Measurements from ENCODE around the gene ZNF385D.

Gene ZNF385D

GRCh38 chr3:21587894-21588293 lies 163.1 kb downstream of the ZNF385D start:
- no peak for DNase-seq

DNA sequence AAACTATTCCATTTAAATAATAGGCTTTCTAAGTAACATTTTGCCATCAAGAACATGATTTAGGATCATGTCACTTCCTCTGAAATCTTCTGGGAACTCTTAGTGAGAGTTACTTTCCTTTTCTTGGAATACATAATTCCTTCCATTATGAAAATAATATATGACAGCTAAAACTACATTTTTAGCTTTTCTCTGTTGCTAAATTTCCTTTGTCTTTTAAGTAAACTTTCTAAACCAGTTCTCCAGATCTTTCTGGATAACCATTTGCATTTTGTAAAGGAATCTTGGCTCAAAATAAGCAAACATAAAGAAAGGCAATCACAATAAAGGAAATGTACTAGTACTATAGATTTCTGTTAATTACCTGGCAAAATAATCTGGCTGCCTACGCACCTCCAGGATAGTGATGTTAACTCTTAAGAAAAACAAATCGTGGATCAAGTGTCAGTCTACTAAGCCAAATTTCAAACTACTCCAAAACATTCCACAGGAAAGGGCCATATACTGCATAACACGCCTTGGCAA lies 165.7 kb downstream of the ZNF385D start:
- no peak for DNase-seq

GRCh38 chr3:21573291-21573690 lies 177.7 kb downstream of the ZNF385D start:
- DNase-seq: no peak

DNA sequence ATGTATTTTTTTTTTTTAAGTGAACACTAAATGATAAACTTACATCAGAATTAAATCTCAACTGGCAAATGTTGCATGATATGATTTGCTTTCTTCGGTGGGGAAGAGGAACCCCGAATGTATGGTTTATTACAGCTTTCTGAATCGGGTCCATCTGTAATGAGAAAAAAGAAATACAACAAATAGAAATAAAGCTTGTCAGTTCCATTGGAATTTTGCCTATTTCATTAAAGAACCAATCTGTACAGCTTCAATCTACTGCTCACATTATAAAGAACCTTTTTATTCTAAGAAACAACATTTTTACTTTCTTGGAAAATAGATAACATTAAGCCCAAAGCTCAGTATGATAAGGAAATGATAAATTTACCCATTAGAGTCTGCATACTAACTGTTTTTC lies 186.5 kb downstream of the ZNF385D start:
- no peak for DNase-seq

DNA sequence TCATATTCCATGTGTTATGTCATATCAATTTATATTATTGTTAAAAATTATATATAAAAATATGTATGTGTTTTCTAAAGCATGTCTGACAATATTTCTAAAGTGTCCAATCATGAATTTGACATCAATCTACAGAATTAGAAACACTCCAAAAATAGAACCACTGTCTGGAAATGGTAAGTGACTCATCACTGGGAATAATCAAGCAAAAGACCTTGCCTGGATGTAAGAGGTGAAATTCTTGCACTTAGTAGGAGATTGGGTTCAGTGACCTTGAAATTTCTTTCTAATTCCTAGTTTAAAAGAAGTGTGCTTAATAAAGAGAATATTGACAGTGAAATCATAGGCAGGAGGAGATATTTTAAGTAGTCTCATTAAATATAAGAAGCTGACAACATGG lies 188.8 kb downstream of the ZNF385D start:
- DNase-seq: no peak

DNA sequence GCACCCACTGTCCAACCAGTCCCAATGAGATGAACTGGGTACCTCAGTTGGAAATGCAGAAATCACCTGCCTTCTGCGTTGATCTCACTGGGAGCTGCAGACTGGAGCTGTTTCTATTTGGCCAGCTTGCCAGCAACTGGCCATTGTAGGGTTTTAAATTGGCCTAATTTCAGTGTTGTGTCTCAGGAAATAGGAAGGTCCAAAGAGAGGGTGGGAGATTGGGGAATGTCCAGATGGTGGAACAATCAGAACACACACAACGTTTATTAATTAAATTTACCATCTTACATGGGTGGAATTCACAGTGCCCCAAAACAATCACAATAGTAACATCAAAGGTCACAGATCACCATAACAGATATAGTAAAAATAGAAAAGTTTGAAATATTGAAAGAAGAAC lies 189.5 kb downstream of the ZNF385D start:
- DNase-seq: no peak

DNA sequence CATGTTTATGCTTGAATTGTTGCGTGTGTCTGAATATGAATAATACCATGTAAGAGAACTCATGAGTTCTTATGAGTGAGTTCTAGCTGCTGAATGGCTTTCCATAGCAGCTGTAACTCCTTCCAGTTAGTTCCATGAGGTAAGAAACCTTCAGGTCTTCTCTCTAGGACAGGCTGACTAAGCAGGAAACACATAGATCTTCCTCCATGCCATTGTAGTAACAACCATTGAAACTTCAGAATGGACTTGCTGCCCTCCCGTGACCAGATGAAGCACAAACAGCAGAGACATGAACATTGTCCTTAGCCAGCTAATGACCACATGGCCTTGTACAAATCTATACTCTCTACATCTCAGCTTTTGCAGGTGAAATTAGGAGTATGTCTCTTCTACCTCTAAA lies 200.0 kb downstream of the ZNF385D start:
- DNase-seq: no peak

DNA sequence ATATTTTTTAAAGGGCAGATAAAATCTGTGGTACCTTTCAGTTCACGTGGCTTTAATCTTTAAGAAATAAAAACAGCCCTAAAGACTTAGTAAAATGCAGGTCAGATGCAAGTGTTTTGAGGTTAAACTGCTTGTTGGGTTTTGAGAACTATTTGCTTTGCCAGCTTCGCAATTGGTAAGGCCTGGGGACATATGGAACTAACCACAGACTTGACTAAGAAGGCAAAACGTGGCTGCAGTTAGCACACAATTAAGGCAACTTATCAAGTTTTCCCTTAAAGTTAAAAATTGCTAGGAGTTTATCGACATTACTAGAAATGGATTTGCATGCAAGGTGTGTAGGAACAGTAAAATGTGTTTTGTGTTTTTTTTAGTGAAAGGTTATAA lies 206.9 kb downstream of the ZNF385D start:
- no peak for DNase-seq

DNA sequence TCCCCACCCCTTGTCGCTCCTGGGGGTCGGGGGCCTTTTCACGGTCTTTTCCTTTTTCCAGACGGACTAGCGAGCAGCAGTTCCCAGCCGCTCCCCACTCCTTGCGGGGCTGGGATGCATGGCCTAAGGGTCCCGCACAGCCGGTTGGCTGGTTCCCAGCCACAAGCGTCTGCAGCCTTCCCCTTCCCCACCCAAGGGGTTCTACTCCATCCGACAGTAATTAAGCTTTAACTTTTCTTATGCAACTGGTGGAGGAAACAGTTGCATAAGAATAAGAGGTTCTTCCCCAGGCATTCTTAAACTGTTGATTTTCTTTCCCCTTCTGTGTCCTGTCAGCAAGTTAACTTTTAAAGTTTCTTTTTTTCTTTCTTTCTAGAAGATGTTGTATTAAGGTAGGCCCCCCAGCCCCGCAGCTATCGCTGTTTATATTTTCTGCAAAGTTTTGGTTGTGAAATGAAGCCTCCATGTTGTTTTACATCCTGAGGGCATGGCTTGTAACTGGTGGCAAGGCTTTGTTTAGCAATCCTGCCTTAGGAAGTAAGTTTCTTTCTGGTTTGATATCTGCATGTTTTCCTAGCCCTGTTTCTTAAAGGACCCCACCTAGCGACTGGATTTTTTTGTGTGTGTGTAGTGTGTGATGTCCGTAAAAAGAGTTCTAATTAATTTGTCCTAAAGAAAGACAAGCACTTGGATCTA lies 207.5 kb downstream of the ZNF385D start:
- no peak for DNase-seq

DNA sequence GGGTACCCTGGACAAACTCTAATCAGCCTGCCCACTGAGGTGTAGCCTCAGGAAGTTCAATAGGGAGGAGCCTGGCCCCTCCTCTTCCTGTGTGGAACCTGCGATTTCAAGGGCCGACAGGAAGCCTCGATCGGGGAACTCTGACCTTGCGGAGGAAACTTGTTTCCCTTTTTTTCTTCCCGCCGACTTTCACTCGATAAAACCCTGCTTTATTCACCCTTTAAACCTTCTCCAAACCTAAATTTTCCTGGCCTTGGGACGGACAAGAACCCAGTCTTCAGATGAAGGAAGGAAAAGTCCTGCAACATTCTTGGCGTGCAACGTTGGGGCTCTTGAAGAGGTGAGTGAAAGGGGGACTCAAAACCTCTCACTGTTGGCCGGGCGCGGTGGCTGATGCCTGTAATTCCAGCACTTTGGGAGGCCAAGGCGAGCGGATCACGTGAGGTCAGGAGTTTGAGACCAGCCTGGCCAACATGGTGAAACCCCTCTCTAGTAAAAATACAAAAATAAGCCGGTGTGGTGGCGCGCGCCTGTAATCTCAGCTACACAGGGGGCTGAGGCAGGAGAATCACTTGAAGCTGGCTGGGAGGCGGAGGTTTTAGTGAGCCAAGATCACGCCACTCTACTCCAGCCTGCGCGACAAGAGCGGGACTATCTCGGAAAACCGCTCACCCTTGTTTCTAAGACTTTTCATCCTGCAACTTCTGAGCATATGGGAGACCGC lies 208.2 kb downstream of the ZNF385D start:
- DNase-seq: no peak

DNA sequence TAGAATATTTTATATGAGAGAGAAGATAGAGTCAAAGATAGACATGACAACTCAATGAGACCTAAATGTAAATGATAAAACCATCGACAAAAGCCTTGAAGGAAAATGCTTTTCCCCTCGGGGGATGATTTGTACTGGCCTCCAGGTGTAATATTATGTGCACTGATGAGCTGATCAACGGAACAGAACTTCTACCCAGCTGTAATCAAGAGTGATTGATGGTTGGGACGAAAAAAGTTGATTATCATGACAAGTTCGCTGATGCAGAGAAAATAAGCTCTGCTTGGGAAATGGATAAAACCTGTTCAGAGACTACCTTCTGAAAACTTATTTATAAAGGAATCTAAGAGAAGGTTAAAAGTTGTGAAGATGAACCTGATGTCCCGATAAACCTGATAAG lies 210.7 kb downstream of the ZNF385D start:
- no peak for DNase-seq

- DNase-seq: no peak
These were observed 216.5 kb downstream of the ZNF385D start for GRCh38 chr3:21534462-21534861.

DNA sequence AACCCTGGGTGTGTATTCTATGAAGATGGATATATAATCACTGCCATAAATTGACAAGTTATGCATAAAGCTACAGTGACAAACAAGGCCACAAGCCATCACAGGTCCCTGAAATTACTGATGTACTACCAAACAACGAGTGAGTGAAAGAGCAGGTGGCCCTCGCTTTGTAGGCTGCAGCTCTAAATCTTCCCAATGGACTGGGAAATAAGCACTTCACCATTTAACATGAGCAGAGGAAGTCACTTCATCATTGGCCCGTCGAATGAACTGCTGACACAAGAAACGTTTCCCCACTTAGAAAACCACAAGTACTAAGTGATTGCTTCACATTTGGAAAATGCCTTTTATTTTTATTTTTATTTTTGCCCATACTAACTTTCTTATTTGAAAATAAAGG lies 218.0 kb downstream of the ZNF385D start:
- no peak for DNase-seq

- DNase-seq: no peak
These were observed 219.1 kb downstream of the ZNF385D start for GRCh38 chr3:21531909-21532308.

DNA sequence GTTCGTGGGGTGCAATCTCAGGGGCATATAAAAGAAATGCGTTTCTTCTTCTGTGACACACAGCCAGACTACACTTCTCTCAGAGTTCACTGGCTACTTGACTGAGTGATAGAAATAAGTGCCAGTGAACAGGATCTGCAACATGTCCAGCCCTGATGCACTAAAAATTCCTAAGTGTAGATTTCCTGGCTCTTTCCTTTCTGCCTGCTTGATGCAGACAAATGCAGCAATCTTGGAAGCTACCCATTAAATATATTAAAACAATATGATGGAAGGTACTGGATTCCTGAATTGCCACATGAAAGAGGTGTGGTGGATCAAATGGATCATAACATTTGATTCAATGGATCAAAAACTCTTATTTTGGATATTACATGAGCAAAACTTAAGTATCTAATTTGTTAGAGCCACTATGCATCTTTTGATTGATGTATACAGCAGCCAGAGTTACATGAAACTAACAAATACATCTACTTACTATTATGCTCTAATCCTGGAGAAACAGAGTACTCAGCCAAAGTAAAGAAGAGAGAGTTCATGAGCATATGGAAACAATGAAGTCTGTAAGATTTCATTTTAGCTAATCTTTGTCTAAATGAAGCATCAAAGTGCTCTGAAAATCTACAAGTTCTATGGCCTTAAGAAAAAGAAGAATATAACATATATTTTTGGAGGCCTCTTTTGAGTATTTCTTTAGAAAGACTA lies 222.6 kb downstream of the ZNF385D start:
- no peak for DNase-seq

DNA sequence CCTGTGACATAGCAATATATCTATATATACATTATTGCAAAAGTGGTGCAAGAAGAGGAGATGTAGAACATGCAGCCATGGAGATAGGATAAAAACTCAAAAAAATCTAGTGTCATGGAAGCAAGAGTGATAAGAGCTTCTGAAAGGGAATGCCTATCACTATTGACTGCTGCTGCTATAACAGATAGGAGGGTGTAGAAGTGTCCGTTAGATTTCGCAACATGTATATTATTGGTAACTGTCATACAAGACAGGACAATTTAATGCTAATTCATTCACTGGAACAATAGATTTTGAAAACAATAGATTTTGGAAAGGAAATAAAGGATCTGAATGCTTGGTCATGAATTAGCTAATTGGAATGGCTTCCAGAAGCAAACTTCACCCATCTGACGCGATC lies 224.5 kb downstream of the ZNF385D start:
- no peak for DNase-seq

DNA sequence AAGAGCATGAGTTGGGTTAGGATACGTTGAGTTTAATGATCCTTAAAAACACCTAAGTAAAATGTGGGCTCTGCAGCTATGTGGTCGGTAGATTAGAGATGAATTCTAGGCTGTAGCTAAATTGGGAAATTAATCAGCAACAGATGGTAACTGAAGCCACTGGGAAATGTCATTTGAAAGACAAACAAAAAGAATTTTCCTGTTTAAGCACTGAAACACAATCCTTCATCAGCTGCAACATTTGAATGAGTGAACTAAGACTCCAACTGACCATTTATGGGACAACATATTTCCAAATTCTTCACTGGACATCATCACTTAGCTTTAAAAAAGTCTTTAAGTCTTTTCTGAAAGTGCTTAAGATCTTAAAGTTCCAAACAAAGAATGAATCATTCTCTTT lies 226.9 kb downstream of the ZNF385D start:
- DNase-seq: no peak

DNA sequence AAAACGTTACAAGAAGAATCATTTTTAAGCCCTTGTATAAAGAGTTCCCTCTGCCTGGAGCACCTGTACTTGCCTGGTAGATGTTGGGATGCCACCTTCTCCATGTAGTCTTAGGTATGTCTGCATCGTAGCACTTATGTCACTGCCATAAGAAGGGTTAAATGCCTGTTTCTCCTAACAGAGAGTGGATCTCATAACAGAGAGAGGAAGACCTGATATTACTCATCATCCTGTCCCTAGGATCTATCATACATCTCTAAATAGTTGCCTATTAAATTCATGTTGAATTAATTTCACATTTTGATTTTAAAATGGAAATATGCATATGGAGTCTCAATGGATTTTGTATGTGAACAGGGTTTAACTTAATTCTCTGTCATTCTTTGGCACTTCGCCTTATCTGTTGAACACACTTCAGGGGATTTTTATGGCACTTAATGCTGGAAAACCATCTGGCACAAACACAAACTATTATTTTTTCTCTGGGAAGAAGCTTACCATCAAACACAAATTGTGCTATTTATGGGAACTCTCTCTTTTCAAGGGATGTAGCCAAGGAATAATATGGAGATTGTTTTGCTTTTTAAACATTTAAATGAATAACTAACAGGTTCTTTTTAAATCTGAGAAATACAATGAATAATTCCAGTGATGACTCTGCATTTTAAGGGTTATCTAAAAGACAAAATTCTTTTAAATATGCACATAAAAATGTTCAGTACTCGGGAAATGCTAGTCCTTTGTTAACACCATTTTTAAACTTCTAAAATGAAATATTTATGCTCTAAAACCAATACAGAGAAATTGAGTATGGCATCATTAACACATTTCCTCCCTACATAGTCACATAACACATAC lies 230.7 kb downstream of the ZNF385D start:
- no peak for DNase-seq

- DNase-seq: no peak
These were observed 233.8 kb downstream of the ZNF385D start for GRCh38 chr3:21517184-21517583.

DNA sequence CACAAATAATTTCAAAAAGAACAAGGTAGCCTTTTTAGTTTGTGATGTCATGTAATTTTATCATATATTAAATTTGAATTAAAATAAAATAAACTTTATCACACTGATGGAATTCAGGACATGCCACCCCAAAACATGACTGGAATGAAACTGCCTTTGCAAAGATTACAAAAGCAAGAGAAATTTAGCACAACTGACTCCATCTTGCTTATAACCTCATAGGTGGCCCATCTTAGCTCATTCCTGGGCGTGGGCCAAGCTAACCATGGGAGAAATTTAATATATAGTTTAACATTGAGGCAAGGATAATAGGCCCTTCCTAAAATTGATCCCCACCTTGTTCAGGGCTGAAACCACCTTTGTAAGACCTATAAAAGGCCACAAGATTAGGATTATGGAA lies 235.6 kb downstream of the ZNF385D start:
- no peak for DNase-seq

DNA sequence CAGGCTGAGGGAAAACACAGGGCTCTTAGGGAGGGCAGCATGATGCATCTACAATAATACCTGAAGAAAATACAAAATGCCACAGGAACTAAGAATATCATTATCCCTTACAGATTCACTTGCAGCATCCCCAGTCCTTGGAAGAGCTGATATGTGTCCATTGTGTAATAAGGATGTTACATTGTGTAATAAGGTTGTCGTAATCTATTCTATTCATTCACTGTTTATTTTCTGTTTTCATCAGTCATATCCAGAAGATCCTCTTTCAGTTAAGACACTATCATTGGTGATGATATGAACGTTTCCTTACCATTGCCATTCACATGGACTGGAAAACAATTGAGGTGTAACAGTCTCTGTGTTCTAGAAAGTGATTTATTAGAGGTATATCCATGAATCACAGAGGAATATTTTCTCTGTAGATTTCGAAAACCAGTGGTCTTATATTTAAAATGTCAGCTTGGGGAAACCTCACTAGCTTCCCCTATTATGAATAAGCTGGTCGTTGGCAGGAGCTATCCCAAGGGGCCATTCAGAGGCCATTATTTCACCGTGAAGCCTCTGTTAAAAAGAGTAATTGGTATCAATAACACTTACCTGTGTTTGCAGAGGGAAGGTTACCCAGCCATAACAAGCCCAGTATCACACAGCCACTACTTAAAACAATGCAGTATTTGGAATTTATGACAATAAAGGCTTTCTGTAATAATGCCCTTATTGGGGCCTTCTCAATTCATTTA lies 241.1 kb downstream of the ZNF385D start:
- DNase-seq: no peak

DNA sequence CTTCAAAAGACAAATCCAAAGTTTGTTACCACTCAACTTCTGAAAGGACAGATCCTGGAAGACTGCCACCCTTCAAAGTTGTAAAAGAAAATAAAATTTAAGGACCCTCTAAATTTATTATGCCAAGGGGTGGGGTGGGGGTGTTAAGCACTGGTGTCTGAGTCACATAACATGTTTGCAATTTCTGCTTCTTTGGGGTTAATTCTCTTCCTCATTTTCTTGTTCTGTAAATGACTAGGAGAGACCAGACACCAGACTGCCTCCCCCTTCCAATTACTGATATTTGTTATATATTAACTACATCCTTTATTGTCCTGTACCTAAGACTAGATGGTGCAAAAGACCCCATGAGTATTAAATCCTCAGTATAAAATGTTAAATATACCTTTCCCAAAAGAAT lies 242.8 kb downstream of the ZNF385D start:
- DNase-seq: no peak
